Spinal cord (tissue), 10 donors: ENCODE measurements around the gene COG1. TPM values are rescaled to one million over a fixed set of nuclear protein-coding genes. Genes with fewer than 3 reads are reported as not detected.

Source experiments
- DNase-seq, 6 donors: peaks; one replicate each; pipeline versions ENCODE4 v3.0.0 to v3.0.0-alpha.2; 2013 to 2015; ENCODE audit warnings: low spot score in 6 of 6, low read depth in 4 of 6
- H3K27ac ChIP-seq: one replicate; pipeline ENCODE4 v1.5.1; 2013; ENCODE audit warnings: low read depth, low read length, control low read depth
- H3K27me3 ChIP-seq: one replicate; pipeline ENCODE4 v1.6.1; 2013; ENCODE audit warnings: low read length; ENCODE audit not compliant: control insufficient read depth, insufficient read depth
- H3K36me3 ChIP-seq: one replicate; pipeline ENCODE4 v1.6.1; 2013; ENCODE audit warnings: low read length; ENCODE audit not compliant: control insufficient read depth, insufficient read depth
- H3K4me1 ChIP-seq: one replicate; pipeline ENCODE4 v1.6.1; 2013; ENCODE audit warnings: low read length; ENCODE audit not compliant: control insufficient read depth, insufficient read depth
- H3K4me3 ChIP-seq: one replicate; pipeline ENCODE4 v1.5.1; 2013; ENCODE audit warnings: low read depth, low read length, control low read depth
- H3K9me3 ChIP-seq: one replicate; pipeline ENCODE4 v1.6.1; 2013; ENCODE audit warnings: low read length; ENCODE audit not compliant: control insufficient read depth, insufficient read depth
- WGBS: methylation state at CpG from one replicate; pipeline ENCODE4 v1.1.5; 2013; ENCODE audit warnings: missing lambda C conversion rate; ENCODE audit not compliant: insufficient coverage; 5-methylcytosine and 5-hydroxymethylcytosine counted together
- polyA plus RNA-seq, 2 donors: library from polyadenylated mRNA; unstranded; fragments of 120-200 nt; gene quantifications; one replicate each; pipeline ENCODE4 v1.2.1, GENCODE V29; 2013; ENCODE audit not compliant: insufficient read length in 2 of 2
- total RNA-seq, 2 donors: library from RNA; depleted of rRNA in 1 of 2; stranded (reverse); fragments of 120-200 nt in 1 of 2; fragments of >200 nt in 1 of 2; gene quantifications; one replicate each; pipeline versions ENCODE4 v1.2.3 to v1.2.4, GENCODE V29; 2013 to 2014
- donor health status: healthy.

The COG1 gene
- total and polyA plus RNA-seq, 4 donors: 18.7 to 64.7 (median 45.6) TPM

DNA sequence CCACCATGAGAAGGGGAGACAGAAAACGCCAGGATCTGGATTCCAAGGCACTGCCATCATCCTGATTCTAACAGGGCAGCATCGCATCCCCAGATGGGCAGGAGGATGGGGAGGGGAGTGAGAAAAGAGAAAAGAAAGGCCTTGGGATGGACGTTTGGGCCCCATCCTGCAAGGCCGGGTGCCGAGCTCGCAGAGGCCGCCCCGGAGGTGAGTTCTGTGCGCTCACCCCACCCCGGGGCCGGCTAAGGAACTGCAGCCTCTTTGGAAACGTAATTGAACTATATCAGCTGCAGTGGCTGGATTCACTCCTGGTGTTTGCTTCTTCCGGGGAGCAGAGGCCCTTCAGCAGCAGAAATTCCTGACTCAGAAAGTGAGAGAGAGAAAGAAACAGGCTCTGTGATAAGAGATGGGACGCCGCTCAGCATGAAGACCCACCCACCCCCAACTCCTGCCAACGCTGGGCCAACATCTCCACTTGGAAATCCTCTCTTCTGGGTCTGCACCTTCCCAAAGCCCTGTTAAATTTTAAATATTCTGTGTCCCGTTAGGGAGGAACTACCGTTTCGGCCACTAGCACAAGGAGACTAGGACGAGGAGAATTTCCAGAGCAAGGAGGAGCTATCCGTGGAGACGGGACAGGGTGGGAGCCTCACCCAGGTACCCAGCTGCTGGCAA is 36.6 kb upstream of the COG1 start:
- H3K27me3 ChIP-seq: peaks cover 9% of the 10 kb centered on the region
- H3K27ac ChIP-seq: peak overlapping the region; percentile 15
- no peak overlapping the region for H3K4me3 ChIP-seq
- peak in 3 of 6 donors; percentile 48 to 92 (median 86) for DNase-seq
- 21% methylated on average over 17 of the region's 22 CpGs for WGBS
- H3K9me3 ChIP-seq: no peaks in the 10 kb centered on the region
- peaks cover 27% of the 10 kb centered on the region for H3K4me1 ChIP-seq
- H3K36me3 ChIP-seq: no peaks in the 10 kb centered on the region

- Histone ChIP-seq H3K4me3 (no peak overlapping the region), H3K4me1 (peaks cover 27% of the 10 kb centered on the region), H3K27ac (no peak overlapping the region), H3K36me3 (no peaks in the 10 kb centered on the region), H3K27me3 (peaks cover 9% of the 10 kb centered on the region), H3K9me3 (no peaks in the 10 kb centered on the region)
- WGBS: 71% methylated on average over 6 of the region's 8 CpGs
- DNase-seq: peak in 1 of 6 donors; percentile 56
Observed at GRCh38 chr17:73156887-73157520, 35.9 kb upstream of the COG1 start.

- WGBS: no CpG with 5 or more reads among the region's 5 CpGs
- H3K4me3 ChIP-seq: no peak overlapping the region
- peaks cover 27% of the 10 kb centered on the region for H3K4me1 ChIP-seq
- peak in 2 of 6 donors; percentile 56 to 68 for DNase-seq
- no peak overlapping the region for H3K27ac ChIP-seq
- H3K9me3 ChIP-seq: no peaks in the 10 kb centered on the region
- H3K27me3 ChIP-seq: peaks cover 9% of the 10 kb centered on the region
- no peaks in the 10 kb centered on the region for H3K36me3 ChIP-seq
Observed at GRCh38 chr17:73157521-73157890, 35.3 kb upstream of the COG1 start.

GRCh38 chr17:73158133-73158532 is 34.7 kb upstream of the COG1 start:
- H3K4me3 ChIP-seq: no peak overlapping the region
- no peak overlapping the region for H3K27ac ChIP-seq
- no peak for DNase-seq
- peaks cover 27% of the 10 kb centered on the region for H3K4me1 ChIP-seq
- no peaks in the 10 kb centered on the region for H3K36me3 ChIP-seq
- 33% methylated on average over 1 of the region's 2 CpGs for WGBS
- no peaks in the 10 kb centered on the region for H3K9me3 ChIP-seq
- peaks cover 15% of the 10 kb centered on the region for H3K27me3 ChIP-seq

DNA sequence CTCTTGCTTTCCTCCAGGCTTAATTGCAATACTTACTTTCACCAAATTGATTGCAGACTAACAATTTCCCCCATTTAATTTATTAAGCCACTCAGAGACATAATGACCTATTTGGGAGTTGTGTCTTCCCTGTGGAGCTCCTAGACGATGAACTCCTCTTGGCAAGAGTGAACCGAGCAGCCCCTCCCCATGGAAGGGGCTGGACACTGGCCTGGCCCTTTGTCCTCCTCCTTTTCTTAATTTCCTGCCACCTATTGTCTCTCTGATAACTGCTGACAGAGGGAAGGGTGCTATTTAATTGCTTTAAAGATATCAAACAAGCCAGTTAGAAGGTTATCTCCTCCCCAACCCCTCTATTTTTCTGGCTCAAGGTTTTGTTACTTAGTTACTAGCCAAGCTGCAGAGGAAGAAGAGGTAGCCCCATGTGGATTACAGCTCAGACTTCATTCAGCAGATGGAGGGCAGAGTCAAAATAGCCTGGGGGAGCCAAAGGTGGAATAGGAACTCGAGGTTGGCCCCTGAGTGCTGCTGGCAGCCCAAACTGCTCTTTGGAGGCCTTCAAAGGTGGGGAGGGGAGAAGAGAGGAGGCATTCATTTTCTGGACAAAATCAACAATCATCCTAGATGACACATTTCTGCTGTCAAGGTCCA is 31.8 kb upstream of the COG1 start:
- no peak overlapping the region for H3K27ac ChIP-seq
- no peaks in the 10 kb centered on the region for H3K36me3 ChIP-seq
- no peak overlapping the region for H3K4me3 ChIP-seq
- no peaks in the 10 kb centered on the region for H3K9me3 ChIP-seq
- WGBS: no CpG with 5 or more reads among the region's 3 CpGs
- peaks cover 42% of the 10 kb centered on the region for H3K27me3 ChIP-seq
- H3K4me1 ChIP-seq: peaks cover 33% of the 10 kb centered on the region
- peak in 1 of 6 donors; percentile 70 for DNase-seq

- Histone ChIP-seq H3K27me3 (peaks cover 54% of the 10 kb centered on the region), H3K27ac (no peak overlapping the region), H3K36me3 (no peaks in the 10 kb centered on the region), H3K9me3 (no peaks in the 10 kb centered on the region), H3K4me3 (no peak overlapping the region), H3K4me1 (peaks cover 23% of the 10 kb centered on the region)
- WGBS: 69% methylated on average over 7 of the region's 8 CpGs
- DNase-seq: no peak
Observed at GRCh38 chr17:73163043-73163442, 29.8 kb upstream of the COG1 start.

- Histone ChIP-seq H3K27me3 (peaks cover 56% of the 10 kb centered on the region), H3K9me3 (no peaks in the 10 kb centered on the region), H3K27ac (no peak overlapping the region), H3K36me3 (no peaks in the 10 kb centered on the region), H3K4me1 (peaks cover 23% of the 10 kb centered on the region), H3K4me3 (peak overlapping the region; percentile 53)
- under 1% methylated on average over 38 of the region's 51 CpGs for WGBS
- DNase-seq: peak in 2 of 6 donors; percentile 49 to 63
Observed at GRCh38 chr17:73165616-73166404, 27.0 kb upstream of the COG1 start.

- no peak for DNase-seq
- H3K4me3 ChIP-seq: peak overlapping the region; percentile 53
- H3K36me3 ChIP-seq: no peaks in the 10 kb centered on the region
- H3K27ac ChIP-seq: no peak overlapping the region
- H3K27me3 ChIP-seq: peaks cover 56% of the 10 kb centered on the region
- H3K9me3 ChIP-seq: no peaks in the 10 kb centered on the region
- H3K4me1 ChIP-seq: peaks cover 23% of the 10 kb centered on the region
- WGBS: 62% methylated on average over 5 of the region's 8 CpGs
Observed at GRCh38 chr17:73166731-73167581, 25.9 kb upstream of the COG1 start.

- Histone ChIP-seq H3K4me3 (no peak overlapping the region), H3K27me3 (peaks cover 45% of the 10 kb centered on the region), H3K9me3 (no peaks in the 10 kb centered on the region), H3K4me1 (peaks cover 23% of the 10 kb centered on the region), H3K36me3 (no peaks in the 10 kb centered on the region), H3K27ac (no peak overlapping the region)
- no peak for DNase-seq
- WGBS: 89% methylated on average over 4 of the region's 6 CpGs
Observed at GRCh38 chr17:73168667-73169066, 24.2 kb upstream of the COG1 start.
